Esophagus squamous epithelium (tissue), 5 donors: Measurements from ENCODE around the gene RRP9. TPM values are rescaled to one million over a fixed set of nuclear protein-coding genes. Genes with fewer than 3 reads are reported as not detected.

Source experiments
- DNase-seq: peaks from one replicate; lab custom pipeline; 2025; lab: John Stamatoyannopoulos, UW
- H3K27ac ChIP-seq, 4 donors: fragments of 200-600 bp; sonication (generic); one replicate each; pipeline ENCODE4 v1.5.1; 2016 to 2019; ENCODE audit warnings: mild to moderate bottlenecking in 1 of 4
- H3K27me3 ChIP-seq, 4 donors: fragments of 200-600 bp; sonication (generic); 1 replicate in 3 of 4; 2 replicates in 1 of 4; pipeline versions ENCODE4 v1.5.1 to v1.6.0; 2017 to 2021; ENCODE audit warnings: antibody characterized with exemption in 1 of 4
- H3K36me3 ChIP-seq, 3 donors: fragments of 200-600 bp; sonication (generic); one replicate each; pipeline ENCODE4 v1.5.1; 2016 to 2019
- H3K4me1 ChIP-seq, 3 donors: fragments of 200-600 bp; sonication (generic); one replicate each; pipeline ENCODE4 v1.5.1; 2017 to 2019
- H3K4me3 ChIP-seq, 4 donors: fragments of 200-600 bp; sonication (generic); 1 replicate in 3 of 4; 2 replicates in 1 of 4; pipeline ENCODE4 v1.5.1; 2016 to 2019; ENCODE audit warnings: mild to moderate bottlenecking in 2 of 4, moderate library complexity in 1 of 4
- H3K9me3 ChIP-seq, 3 donors: fragments of 200-600 bp; sonication (generic); one replicate each; pipeline ENCODE4 v1.5.1; 2016 to 2019
- POLR2A ChIP-seq, 4 donors: fragments of 450-650 bp; IDR thresholded peaks; one replicate each; pipeline ENCODE4 v1.6.1; 2017; ENCODE audit warnings: antibody characterized with exemption in 4 of 4, mild to moderate bottlenecking in 4 of 4, moderate library complexity in 3 of 4
- WGBS, 2 donors: methylation state at CpG; one replicate each; pipeline ENCODE4 v1.1.5; 2018; 5-methylcytosine and 5-hydroxymethylcytosine counted together
- intact Hi-C: fragments of 100-400 bp; cut with DNase I; formaldehyde crosslinking; loops from one replicate; pipeline ENCODE4 v1.15.0; 2022
- total RNA-seq, 4 donors: library from RNA; depleted of rRNA; stranded (reverse); fragments of >200 nt; gene quantifications; one replicate each; pipeline ENCODE4 v1.1.0, GENCODE V29; 2016
- TF ChIP-seq, protein P1 (sequence below), 6 experiments: fragments of 450-650 bp in 4 of 6; fragments of 200-600 bp in 2 of 6; sonication (generic) in 2 of 6; IDR thresholded peaks; one replicate each; pipeline ENCODE4 v1.5.1; 2016 to 2019; ENCODE audit warnings: antibody characterized with exemption in 6 of 6, mild to moderate bottlenecking in 4 of 6, moderate library complexity in 4 of 6
- donor health status: DM: yes; HTN: yes; CAD: no.

The RRP9 gene
- total RNA-seq, 4 donors from 2014 or later: 11.1 to 30.3 (median 21.3) TPM

- Histone ChIP-seq H3K9me3 (no peaks in the 10 kb centered on the region), H3K27ac (peak overlapping the region in 1 of 4 donors; percentile 30), H3K4me3 (no peak overlapping the region), H3K36me3 (no peaks in the 10 kb centered on the region), H3K4me1 (peaks cover 39 to 92% (median 40%) of the 10 kb centered on the region in 3 donors), H3K27me3 (no peaks in the 10 kb centered on the region)
- intact Hi-C loops: no loop called here
- 72 to 100% methylated on average over 3 to 9 of the region's 11 CpGs for WGBS, 2 donors
- TF ChIP-seq, protein P1, sequence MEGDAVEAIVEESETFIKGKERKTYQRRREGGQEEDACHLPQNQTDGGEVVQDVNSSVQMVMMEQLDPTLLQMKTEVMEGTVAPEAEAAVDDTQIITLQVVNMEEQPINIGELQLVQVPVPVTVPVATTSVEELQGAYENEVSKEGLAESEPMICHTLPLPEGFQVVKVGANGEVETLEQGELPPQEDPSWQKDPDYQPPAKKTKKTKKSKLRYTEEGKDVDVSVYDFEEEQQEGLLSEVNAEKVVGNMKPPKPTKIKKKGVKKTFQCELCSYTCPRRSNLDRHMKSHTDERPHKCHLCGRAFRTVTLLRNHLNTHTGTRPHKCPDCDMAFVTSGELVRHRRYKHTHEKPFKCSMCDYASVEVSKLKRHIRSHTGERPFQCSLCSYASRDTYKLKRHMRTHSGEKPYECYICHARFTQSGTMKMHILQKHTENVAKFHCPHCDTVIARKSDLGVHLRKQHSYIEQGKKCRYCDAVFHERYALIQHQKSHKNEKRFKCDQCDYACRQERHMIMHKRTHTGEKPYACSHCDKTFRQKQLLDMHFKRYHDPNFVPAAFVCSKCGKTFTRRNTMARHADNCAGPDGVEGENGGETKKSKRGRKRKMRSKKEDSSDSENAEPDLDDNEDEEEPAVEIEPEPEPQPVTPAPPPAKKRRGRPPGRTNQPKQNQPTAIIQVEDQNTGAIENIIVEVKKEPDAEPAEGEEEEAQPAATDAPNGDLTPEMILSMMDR (IDR thresholded peaks at IDR 0.05): no peak
- no peak for TF ChIP-seq POLR2A (IDR thresholded peaks at IDR 0.05)
- DNase-seq: no peak
These were observed 29.6 kb upstream of the RRP9 start for GRCh38 chr3:51971350-51971749.

DNA sequence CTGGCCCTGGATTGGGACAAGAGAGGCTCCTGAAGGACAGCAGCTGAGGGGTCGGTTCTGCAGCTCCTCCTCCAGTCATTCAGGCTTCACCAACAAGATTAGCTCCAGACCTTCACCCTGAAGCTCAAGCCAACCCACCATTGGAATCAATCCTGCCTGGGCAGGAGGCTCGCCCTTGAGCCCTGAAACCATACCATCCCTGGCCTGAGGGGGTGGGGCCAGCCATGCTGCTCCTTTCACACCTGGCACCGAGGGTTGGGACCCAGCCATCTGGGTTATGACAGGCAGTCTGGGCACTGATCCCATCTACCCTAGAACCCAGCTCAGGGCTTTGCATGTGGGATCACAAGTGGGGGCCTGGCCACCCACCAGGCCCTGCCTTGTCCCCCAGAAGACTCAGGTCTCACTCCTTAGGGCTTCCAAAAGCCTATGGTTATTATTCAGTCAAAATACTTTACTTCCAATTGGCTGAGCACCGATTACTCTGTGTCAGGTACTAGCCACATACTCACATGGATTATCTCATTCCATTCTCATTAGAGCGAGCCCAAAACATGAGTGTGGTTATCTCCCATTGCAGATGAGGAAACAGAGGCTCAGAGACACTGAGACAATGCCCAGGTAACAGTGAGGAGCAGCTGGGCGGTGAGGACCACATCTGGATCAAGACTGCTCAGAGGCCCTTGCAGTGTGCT is 29.0 kb upstream of the RRP9 start:
- Histone ChIP-seq H3K4me1 (peaks cover 38 to 93% (median 42%) of the 10 kb centered on the region in 3 donors), H3K9me3 (no peaks in the 10 kb centered on the region), H3K27me3 (no peaks in the 10 kb centered on the region), H3K4me3 (no peak overlapping the region), H3K36me3 (no peaks in the 10 kb centered on the region), H3K27ac (peak overlapping the region in 1 of 4 donors; percentile 30)
- TF ChIP-seq POLR2A (IDR thresholded peaks at IDR 0.05): no peak
- TF ChIP-seq, protein P1 (IDR thresholded peaks at IDR 0.05): no peak
- WGBS, 2 donors: 39 to 51% methylated on average over 4 of the region's 6 CpGs
- intact Hi-C loops: no loop called here
- DNase-seq: no peak

- H3K9me3 ChIP-seq: no peaks in the 10 kb centered on the region
- no peak overlapping the region for H3K4me3 ChIP-seq
- intact Hi-C loops: no loop called here
- no peak for DNase-seq
- WGBS, 2 donors: 60 to 83% methylated on average over 1 to 2 of the region's 4 CpGs
- no peak overlapping the region for H3K27ac ChIP-seq
- H3K36me3 ChIP-seq: no peaks in the 10 kb centered on the region
- no peak for TF ChIP-seq POLR2A (IDR thresholded peaks at IDR 0.05)
- TF ChIP-seq, protein P1 (IDR thresholded peaks at IDR 0.05): no peak
- H3K27me3 ChIP-seq: no peaks in the 10 kb centered on the region
- peaks cover 31 to 93% (median 40%) of the 10 kb centered on the region in 3 donors for H3K4me1 ChIP-seq
These were observed 28.1 kb upstream of the RRP9 start for GRCh38 chr3:51969841-51970240.

GRCh38 chr3:51968883-51969678 is 27.4 kb upstream of the RRP9 start:
- Histone ChIP-seq H3K36me3 (no peaks in the 10 kb centered on the region), H3K4me3 (no peak overlapping the region), H3K27me3 (no peaks in the 10 kb centered on the region), H3K9me3 (no peaks in the 10 kb centered on the region), H3K4me1 (peaks cover 23 to 93% (median 33%) of the 10 kb centered on the region in 3 donors), H3K27ac (peak overlapping the region in 2 of 4 donors; percentile 92 to 95)
- DNase-seq: no peak
- no peak for TF ChIP-seq POLR2A (IDR thresholded peaks at IDR 0.05)
- TF ChIP-seq, protein P1 (IDR thresholded peaks at IDR 0.05): no peak
- intact Hi-C loops: no loop called here
- 82 to 88% methylated on average over 3 to 6 of the region's 6 CpGs for WGBS, 2 donors
